Measurements from ENCODE around the gene PCSK5.

PCSK5 gene

GRCh38 chr9:76158713-76159112 lies 268.2 kb downstream of the PCSK5 start:
- Histone ChIP-seq H4K20me1 (ENCODE audit: insufficient read depth, low read length) (no peaks in the 10 kb centered on the region), H3K9ac (ENCODE audit: low read length) (no peak overlapping the region), H3K4me2 (ENCODE audit: low read depth, low read length) (no peak overlapping the region), H2AFZ (ENCODE audit: low read length) (no peak overlapping the region), H3K9me2 (replicated peaks; ENCODE audit: insufficient read depth, low read length) (no peaks in the 10 kb centered on the region), H3F3A (ENCODE audit: insufficient read depth, low read length) (no peaks in the 10 kb centered on the region), H3K27me3 (replicated peaks; ENCODE audit: insufficient read depth, low read length) (no peaks in the 10 kb centered on the region), H3K27ac (ENCODE audit: low read length) (no peak overlapping the region), H3K36me3 (replicated peaks; ENCODE audit: insufficient read depth, low read length) (no peaks in the 10 kb centered on the region), H3K4me1 (ENCODE audit: low read length) (no peaks in the 10 kb centered on the region), H3K9me3 (replicated peaks; ENCODE audit: insufficient read depth, low read length) (no peaks in the 10 kb centered on the region), H3K79me2 (ENCODE audit: low read length) (no peaks in the 10 kb centered on the region), H3K4me3 (ENCODE audit: low read length) (no peak overlapping the region)
- TF ChIP-seq EZH2phosphoT487 (IDR thresholded peaks at IDR 0.05; ENCODE audit: low read length) (no peak), EZH2 (optimal IDR thresholded peaks at IDR 0.05; ENCODE audit: low read depth, low read length) (no peak)
- TF ChIP-seq, protein P1, sequence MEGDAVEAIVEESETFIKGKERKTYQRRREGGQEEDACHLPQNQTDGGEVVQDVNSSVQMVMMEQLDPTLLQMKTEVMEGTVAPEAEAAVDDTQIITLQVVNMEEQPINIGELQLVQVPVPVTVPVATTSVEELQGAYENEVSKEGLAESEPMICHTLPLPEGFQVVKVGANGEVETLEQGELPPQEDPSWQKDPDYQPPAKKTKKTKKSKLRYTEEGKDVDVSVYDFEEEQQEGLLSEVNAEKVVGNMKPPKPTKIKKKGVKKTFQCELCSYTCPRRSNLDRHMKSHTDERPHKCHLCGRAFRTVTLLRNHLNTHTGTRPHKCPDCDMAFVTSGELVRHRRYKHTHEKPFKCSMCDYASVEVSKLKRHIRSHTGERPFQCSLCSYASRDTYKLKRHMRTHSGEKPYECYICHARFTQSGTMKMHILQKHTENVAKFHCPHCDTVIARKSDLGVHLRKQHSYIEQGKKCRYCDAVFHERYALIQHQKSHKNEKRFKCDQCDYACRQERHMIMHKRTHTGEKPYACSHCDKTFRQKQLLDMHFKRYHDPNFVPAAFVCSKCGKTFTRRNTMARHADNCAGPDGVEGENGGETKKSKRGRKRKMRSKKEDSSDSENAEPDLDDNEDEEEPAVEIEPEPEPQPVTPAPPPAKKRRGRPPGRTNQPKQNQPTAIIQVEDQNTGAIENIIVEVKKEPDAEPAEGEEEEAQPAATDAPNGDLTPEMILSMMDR (IDR thresholded peaks at IDR 0.05; ENCODE audit: low read length): no peak
- no peak for DNase-seq

DNA sequence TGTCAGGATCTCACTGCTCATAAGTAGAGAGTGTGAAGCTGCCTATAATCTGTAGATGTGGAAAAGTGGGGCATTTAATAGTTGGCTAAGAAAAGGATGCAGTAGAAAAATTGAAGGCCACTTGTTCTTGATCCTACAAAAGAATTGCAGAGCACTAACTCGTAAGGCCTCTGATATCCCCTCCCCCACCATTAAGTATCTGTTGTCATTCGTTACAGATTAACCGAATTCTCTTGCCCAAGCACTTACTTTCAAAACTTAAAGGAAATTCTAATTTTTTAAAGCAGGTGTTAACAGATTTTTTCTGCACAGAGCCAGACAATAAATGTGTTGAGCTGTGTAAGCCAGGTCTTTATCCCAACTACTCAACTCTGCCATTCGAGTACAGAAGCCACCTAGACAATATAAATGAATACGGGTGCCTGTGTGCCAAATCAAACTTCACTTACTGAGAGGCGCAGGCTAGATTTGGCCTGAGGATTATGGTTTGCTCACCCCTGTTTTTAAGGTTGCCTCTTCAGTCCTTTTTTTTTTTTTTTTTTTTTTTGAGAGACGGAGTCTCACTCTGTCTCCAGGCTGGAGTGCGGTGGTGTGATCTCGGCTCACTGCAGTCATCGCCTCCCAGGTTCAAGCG lies 268.9 kb downstream of the PCSK5 start:
- Histone ChIP-seq H4K20me1 (ENCODE audit: insufficient read depth, low read length) (no peaks in the 10 kb centered on the region), H3K9ac (ENCODE audit: low read length) (no peak overlapping the region), H3K4me2 (ENCODE audit: low read depth, low read length) (no peak overlapping the region), H3K36me3 (replicated peaks; ENCODE audit: insufficient read depth, low read length) (no peaks in the 10 kb centered on the region), H2AFZ (ENCODE audit: low read length) (no peak overlapping the region), H3K27me3 (replicated peaks; ENCODE audit: insufficient read depth, low read length) (no peaks in the 10 kb centered on the region), H3K4me3 (ENCODE audit: low read length) (no peak overlapping the region), H3K9me3 (replicated peaks; ENCODE audit: insufficient read depth, low read length) (no peaks in the 10 kb centered on the region), H3K79me2 (ENCODE audit: low read length) (no peaks in the 10 kb centered on the region), H3K4me1 (ENCODE audit: low read length) (no peaks in the 10 kb centered on the region), H3K27ac (ENCODE audit: low read length) (no peak overlapping the region), H3F3A (ENCODE audit: insufficient read depth, low read length) (no peaks in the 10 kb centered on the region), H3K9me2 (replicated peaks; ENCODE audit: insufficient read depth, low read length) (no peaks in the 10 kb centered on the region)
- TF ChIP-seq, protein P1 (IDR thresholded peaks at IDR 0.05; ENCODE audit: low read length): no peak
- TF ChIP-seq EZH2phosphoT487 (IDR thresholded peaks at IDR 0.05; ENCODE audit: low read length) (no peak), EZH2 (optimal IDR thresholded peaks at IDR 0.05; ENCODE audit: low read depth, low read length) (no peak)
- no peak for DNase-seq

DNA sequence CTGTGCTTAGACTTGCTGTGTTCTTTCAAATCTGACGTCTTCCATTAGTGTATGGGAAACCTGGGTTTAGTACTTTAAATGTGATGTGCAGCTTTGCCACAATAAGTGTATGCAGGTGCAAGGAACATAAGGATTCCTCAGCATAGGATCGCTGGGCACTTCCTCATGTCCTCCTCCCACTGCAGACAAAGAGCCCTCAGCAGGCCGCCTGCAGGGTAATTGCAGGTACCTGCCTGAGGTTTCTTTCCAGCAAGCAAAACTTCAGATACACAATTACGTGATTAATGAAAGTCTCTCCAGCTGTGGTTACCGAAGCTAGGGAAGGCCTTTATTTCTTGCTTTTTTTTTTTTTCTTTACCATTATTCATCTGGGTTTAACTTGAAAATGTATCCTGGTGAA lies 270.6 kb downstream of the PCSK5 start:
- Histone ChIP-seq H3K9me3 (replicated peaks; ENCODE audit: insufficient read depth, low read length) (no peaks in the 10 kb centered on the region), H3K4me3 (ENCODE audit: low read length) (no peak overlapping the region), H3K36me3 (replicated peaks; ENCODE audit: insufficient read depth, low read length) (no peaks in the 10 kb centered on the region), H3K4me1 (ENCODE audit: low read length) (no peaks in the 10 kb centered on the region), H3K4me2 (ENCODE audit: low read depth, low read length) (no peak overlapping the region), H3K9me2 (replicated peaks; ENCODE audit: insufficient read depth, low read length) (no peaks in the 10 kb centered on the region), H3K27ac (ENCODE audit: low read length) (no peak overlapping the region), H3F3A (ENCODE audit: insufficient read depth, low read length) (no peaks in the 10 kb centered on the region), H3K9ac (ENCODE audit: low read length) (no peak overlapping the region), H3K79me2 (ENCODE audit: low read length) (no peaks in the 10 kb centered on the region), H3K27me3 (replicated peaks; ENCODE audit: insufficient read depth, low read length) (no peaks in the 10 kb centered on the region), H2AFZ (ENCODE audit: low read length) (no peak overlapping the region), H4K20me1 (ENCODE audit: insufficient read depth, low read length) (no peaks in the 10 kb centered on the region)
- DNase-seq: no peak
- TF ChIP-seq, protein P1 (IDR thresholded peaks at IDR 0.05; ENCODE audit: low read length): no peak
- no peak for TF ChIP-seq EZH2 (optimal IDR thresholded peaks at IDR 0.05; ENCODE audit: low read depth, low read length)
- TF ChIP-seq EZH2phosphoT487 (IDR thresholded peaks at IDR 0.05; ENCODE audit: low read length): no peak
